ENCODE data around the gene ZFHX3. TPM values are rescaled to one million over a fixed set of nuclear protein-coding genes. Genes with fewer than 3 reads are reported as not detected.

The ZFHX3 gene
- total and polyA plus RNA-seq, 11 donors = 3.8 to 21.6 (median 13.6) TPM

DNA sequence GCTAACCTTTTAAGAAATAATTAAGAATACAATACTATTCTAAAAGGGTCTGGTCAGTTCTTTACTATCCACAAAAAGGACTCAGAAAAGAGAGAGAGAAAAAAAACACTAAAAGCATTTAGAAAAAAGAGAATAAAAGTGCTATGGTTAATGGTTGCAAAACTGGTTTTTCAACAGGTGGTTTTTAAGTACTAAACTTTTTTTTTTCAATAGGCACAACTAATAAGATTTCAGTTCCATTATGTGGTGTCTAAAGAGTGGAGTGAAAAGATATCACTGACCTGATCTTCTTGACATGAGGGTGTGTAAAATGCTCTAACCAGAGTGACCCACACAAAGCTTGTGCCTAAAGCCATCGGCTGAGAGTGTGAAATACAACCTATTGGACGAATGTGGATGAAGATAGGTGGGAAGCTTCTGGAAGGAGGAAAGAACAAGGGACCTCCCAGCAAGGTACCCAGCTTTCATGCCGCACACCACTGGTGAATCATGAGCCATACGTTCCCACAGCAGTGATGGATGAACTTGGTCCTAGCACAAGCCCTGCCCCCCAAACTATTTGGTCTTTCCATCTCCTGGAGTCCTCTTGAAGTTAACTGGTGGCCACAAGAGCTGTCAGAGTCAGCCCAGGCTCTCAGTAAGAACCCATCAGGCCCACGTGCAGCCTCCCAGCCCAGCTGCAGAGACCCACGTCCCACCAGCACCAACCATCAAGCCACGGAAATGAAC is 103.0 kb downstream of the ZFHX3 start:
- intact Hi-C loops (cut with DNase I) = loop anchor here in 2 of 10 donors (5.0 to 10.0 kb wide), 2 partner anchors 98 to 100 kb away; partner anchors contain the start of gene ZFHX3 (in 1 of the 2)
- 82 to 88% (median 87%) methylated on average over 7 of the region's 7 CpGs for WGBS, 4 donors
- H3K27ac ChIP-seq = no peak overlapping the region

DNA sequence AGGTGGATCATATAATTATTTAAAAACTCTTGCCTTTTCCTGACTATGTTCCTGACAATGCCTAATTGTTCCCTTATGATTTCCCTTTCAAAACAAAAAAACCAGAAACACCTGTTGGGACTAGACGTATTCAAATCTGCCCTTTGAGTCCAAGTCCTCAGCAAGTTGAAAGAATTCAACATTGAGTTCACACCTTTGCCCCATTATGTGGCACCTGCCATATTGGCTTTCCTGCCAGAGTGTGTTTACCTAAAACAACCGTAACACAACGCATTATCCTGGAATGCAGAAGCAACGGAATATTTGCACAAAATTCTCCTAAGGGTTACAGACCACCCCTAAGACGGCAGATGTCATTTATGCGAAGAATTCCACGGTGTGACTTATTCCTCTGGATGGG is 105.9 kb downstream of the ZFHX3 start:
- TF ChIP-seq, protein P1, sequence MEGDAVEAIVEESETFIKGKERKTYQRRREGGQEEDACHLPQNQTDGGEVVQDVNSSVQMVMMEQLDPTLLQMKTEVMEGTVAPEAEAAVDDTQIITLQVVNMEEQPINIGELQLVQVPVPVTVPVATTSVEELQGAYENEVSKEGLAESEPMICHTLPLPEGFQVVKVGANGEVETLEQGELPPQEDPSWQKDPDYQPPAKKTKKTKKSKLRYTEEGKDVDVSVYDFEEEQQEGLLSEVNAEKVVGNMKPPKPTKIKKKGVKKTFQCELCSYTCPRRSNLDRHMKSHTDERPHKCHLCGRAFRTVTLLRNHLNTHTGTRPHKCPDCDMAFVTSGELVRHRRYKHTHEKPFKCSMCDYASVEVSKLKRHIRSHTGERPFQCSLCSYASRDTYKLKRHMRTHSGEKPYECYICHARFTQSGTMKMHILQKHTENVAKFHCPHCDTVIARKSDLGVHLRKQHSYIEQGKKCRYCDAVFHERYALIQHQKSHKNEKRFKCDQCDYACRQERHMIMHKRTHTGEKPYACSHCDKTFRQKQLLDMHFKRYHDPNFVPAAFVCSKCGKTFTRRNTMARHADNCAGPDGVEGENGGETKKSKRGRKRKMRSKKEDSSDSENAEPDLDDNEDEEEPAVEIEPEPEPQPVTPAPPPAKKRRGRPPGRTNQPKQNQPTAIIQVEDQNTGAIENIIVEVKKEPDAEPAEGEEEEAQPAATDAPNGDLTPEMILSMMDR (IDR thresholded peaks at IDR 0.05) = no peak
- no peak for TF ChIP-seq POLR2A (IDR thresholded peaks at IDR 0.05)
- Histone ChIP-seq H3K27me3 (no peaks in the 10 kb centered on the region), H3K36me3 (peaks cover 0 to 14% (median 0%) of the 10 kb centered on the region in 9 donors), H3K27ac (no peak overlapping the region), H3K4me1 (peaks cover under 1 to 50% (median 40%) of the 10 kb centered on the region in 12 donors), H3K9me3 (no peaks in the 10 kb centered on the region), H3K4me3 (no peak overlapping the region)
- DNase-seq (no peak), ATAC-seq (no peak)
- 91 to 94% (median 93%) methylated on average over 7 of the region's 7 CpGs for WGBS, 4 donors
- intact Hi-C loops (cut with DNase I) = loop anchor here in 1 of 10 donors (10.0 kb wide), 1 partner anchor 103 kb away; the partner anchor contains the start of gene ZFHX3

More for the DNA sequence above, 103.0 kb downstream of the ZFHX3 start:
- H3K4me1 ChIP-seq = peaks cover 2 to 35% (median 22%) of the 10 kb centered on the region in 12 donors
- DNase-seq = no peak
- no peak overlapping the region for H3K4me3 ChIP-seq
- TF ChIP-seq POLR2A (IDR thresholded peaks at IDR 0.05) = no peak
- TF ChIP-seq, protein P1 (IDR thresholded peaks at IDR 0.05) = no peak
- H3K27me3 ChIP-seq = no peaks in the 10 kb centered on the region
- no peaks in the 10 kb centered on the region for H3K9me3 ChIP-seq
- ATAC-seq = no peak
- peaks cover 0 to 32% (median 11%) of the 10 kb centered on the region in 9 donors for H3K36me3 ChIP-seq

DNA sequence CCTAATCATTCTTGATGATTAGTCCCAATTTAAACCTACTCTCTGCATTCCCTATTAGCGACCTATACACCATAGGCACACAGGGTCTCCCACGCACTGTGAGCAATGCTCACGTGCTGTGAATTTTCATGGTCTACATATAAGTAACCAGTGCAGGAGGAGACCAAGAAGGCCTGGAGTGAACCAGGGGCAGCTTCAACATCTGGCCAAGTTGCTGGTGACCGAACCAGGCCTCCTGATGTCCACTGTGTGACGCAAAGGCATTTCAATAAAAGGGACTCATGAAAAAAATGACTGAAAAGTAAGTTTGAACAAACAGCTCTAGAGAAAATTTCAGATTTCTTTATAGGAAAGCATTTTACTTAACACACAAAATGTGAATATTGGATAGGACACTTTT is 107.0 kb downstream of the ZFHX3 start:
- Histone ChIP-seq H3K27ac (peak overlapping the region in 1 of 12 donors; percentile 77), H3K4me3 (no peak overlapping the region), H3K9me3 (no peaks in the 10 kb centered on the region), H3K4me1 (peaks cover 0 to 47% (median 33%) of the 10 kb centered on the region in 12 donors), H3K27me3 (no peaks in the 10 kb centered on the region), H3K36me3 (peaks cover 0 to 14% (median 0%) of the 10 kb centered on the region in 9 donors)
- 96 to 99% (median 98%) methylated on average over 5 of the region's 5 CpGs for WGBS, 4 donors
- intact Hi-C loops (cut with DNase I) = loop anchor here in 1 of 10 donors (10.0 kb wide), 1 partner anchor 104 kb away; the partner anchor contains the start of gene ZFHX3
- no peak for TF ChIP-seq POLR2A (IDR thresholded peaks at IDR 0.05)
- TF ChIP-seq, protein P1 (IDR thresholded peaks at IDR 0.05) = no peak
- no peak for DNase-seq
- ATAC-seq = no peak

DNA sequence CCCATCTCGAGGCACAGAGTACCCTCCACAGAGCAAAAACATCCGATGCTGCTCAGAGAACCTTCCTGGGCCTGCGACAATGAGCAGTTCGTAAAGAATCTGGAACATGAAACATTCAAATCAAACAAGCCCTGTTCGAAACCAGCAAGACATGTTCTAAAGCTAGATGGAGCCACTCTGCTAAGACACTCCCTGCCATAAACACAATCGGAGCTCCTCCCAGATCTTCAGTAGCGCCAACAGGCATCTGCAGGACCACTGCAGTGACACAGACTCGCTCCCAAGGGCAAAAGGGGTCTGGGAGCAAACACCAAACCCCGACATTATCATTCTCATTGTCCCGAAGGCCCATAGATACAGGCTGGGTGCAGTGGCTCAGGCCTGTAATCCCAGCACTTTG is 108.7 kb downstream of the ZFHX3 start:
- peaks cover 0 to 56% (median 37%) of the 10 kb centered on the region in 12 donors for H3K4me1 ChIP-seq
- intact Hi-C loops (cut with DNase I) = loop anchor here in 7 of 10 donors (2.0 to 10.0 kb wide), 12 partner anchors 46 to 236 kb away; partner anchors contain the start of gene ZFHX3 (in 3 of the 7)
- H3K4me3 ChIP-seq = peak overlapping the region in 9 of 12 donors; percentile 2 to 39 (median 17)
- 38 to 51% (median 43%) methylated on average over 7 to 10 of the region's 10 CpGs for WGBS, 4 donors
- no peak for TF ChIP-seq POLR2A (IDR thresholded peaks at IDR 0.05)
- TF ChIP-seq, protein P1 (IDR thresholded peaks at IDR 0.05) = peak in 9 of 12 donors; percentile 16 to 57 (median 36)
- no peaks in the 10 kb centered on the region for H3K9me3 ChIP-seq
- ATAC-seq (peak; percentile 63 to 78 (median 72)), DNase-seq (peak in 4 of 5 donors; percentile 37 to 64 (median 50))
- peak overlapping the region; percentile 62 to 91 (median 78) for H3K27ac ChIP-seq
- H3K36me3 ChIP-seq = peaks cover 0 to 6% (median 0%) of the 10 kb centered on the region in 9 donors
- H3K27me3 ChIP-seq = no peaks in the 10 kb centered on the region

Measured in heart left ventricle (tissue), 16 donors.